Gastroesophageal sphincter (tissue), 3 donors: ENCODE measurements around the gene TMPRSS3.

ENCODE experiments used
- POLR2AphosphoS5 ChIP-seq: sonication (generic); formaldehyde crosslinking; IDR thresholded peaks from one replicate; pipeline ENCODE4 v1.6.1; 2017; ENCODE audit warnings: antibody characterized with exemption
- TF ChIP-seq, protein P1 (sequence below), 4 experiments: fragments of 200-600 bp in 2 of 4; fragments of 450-650 bp in 2 of 4; sonication (generic) in 1 of 4; IDR thresholded peaks; one replicate each; pipeline ENCODE4 v1.5.1; 2017 to 2019; ENCODE audit warnings: antibody characterized with exemption in 4 of 4, mild to moderate bottlenecking in 2 of 4, moderate library complexity in 2 of 4

DNA sequence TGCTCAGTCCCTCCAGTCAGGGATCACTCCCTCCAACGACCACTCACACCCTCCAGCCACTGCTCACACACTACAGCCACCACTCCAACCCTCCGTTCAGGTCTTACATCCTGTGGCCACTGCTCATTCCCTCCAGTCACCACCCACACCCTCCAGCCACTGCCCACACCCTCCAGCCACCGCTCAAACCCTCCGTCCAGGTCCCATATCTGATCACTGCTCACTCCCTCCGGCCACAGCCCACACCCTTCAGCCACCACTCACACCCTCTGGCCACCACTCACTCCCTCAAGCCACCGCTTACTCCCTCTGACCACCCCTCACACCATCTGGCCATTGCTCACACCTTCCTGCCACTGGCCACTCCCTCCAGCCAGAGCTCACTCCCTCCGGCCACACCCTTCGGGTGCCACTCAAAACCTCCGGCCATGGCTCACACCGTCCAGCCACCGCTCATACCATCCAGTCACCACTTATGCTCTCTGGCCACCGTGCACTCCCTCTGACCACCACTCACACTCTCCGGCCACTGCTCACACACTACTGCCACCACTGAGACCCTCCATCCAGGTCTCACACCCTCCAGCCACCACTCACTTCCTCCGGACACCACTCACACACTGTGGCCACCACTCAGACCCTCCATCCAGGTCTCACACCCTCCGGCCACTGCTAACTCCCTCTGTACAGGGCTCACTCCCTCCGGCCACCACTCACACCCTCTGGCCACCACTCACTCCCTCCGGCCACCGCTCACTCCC is 24.8 kb downstream of the TMPRSS3 start:
- TF ChIP-seq, protein P1, sequence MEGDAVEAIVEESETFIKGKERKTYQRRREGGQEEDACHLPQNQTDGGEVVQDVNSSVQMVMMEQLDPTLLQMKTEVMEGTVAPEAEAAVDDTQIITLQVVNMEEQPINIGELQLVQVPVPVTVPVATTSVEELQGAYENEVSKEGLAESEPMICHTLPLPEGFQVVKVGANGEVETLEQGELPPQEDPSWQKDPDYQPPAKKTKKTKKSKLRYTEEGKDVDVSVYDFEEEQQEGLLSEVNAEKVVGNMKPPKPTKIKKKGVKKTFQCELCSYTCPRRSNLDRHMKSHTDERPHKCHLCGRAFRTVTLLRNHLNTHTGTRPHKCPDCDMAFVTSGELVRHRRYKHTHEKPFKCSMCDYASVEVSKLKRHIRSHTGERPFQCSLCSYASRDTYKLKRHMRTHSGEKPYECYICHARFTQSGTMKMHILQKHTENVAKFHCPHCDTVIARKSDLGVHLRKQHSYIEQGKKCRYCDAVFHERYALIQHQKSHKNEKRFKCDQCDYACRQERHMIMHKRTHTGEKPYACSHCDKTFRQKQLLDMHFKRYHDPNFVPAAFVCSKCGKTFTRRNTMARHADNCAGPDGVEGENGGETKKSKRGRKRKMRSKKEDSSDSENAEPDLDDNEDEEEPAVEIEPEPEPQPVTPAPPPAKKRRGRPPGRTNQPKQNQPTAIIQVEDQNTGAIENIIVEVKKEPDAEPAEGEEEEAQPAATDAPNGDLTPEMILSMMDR (IDR thresholded peaks at IDR 0.05): no peak
- TF ChIP-seq POLR2AphosphoS5: no peak
